Stimulated activated CD4-positive, alpha-beta T cell treated with anti-CD3 and anti-CD28 coated beads, Interleukin-15, amount 100 ng/mL, for 48 hours (primary cell): ENCODE measurements around the gene TMEM63C.
"Not testable (repeated sequence)": the region's sequence is repeated elsewhere in the genome, so short reads cannot be mapped to it uniquely, and the experiment has no call there.

Experiments
- DNase-seq, 2 donors: peaks; one replicate each; pipeline ENCODE4 v3.0.0-alpha.2; 2020; ENCODE audit warnings: low read depth in 2 of 2

TMEM63C gene

DNA sequence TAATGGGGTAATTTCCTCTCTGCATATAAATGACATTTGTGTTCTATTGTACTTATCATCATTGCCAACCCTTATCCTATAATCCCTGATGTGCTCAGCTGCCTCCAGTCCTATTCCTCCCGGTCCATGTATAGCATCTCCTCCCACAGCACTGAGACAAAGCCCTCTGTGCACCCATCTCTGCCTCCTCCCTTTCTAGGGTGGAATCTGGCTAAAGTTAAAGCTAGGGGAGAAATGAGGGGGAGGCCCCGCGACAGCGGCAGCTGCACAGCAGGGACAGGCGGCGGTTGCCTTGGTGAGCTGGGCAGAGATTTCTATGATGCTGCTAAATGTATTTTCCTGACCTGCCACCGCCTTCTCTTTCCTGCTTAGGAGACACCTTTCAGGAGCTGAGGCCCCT, 27.2 kb upstream of the TMEM63C start:
- no peak for DNase-seq

DNA sequence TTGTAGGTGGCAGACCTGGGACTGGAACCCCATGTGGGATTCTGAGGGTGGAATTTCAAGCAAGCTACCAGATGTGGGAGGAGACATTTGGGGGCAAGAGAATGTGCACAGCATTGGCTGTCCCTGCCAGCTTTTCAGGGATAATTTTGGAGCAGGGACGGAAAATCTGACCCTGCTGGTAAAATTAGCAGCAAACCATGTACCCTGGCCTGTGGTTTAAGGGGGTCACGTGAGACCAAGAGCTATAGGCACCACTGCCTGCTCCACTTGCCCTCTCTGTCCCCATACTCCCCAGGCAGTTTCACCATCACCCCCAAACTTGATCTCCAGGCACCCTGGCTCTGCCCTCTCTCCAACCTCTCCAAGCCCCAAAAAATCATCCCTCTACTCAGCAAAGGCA, 26.5 kb upstream of the TMEM63C start:
- no peak for DNase-seq

DNA sequence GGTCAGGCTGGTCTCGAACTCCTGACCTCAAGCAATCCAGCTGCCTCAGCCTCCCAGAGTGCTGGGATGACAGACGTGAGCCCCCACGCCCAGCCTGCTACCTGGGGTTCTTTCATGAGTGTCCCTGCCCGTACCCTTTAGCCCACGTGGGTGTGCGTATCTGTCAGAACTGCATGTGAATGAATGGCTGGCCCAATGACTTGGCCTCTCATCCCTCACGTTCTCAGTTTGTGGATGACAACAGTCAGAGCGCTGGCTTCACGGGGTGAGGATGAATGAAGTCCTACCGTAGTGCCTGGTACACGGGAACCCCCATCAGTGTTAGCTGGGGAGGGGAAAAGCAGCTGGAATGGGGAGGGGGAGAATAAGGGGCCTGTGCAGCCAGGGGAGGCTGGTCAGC, 23.9 kb upstream of the TMEM63C start:
- DNase-seq, result no peak

DNA sequence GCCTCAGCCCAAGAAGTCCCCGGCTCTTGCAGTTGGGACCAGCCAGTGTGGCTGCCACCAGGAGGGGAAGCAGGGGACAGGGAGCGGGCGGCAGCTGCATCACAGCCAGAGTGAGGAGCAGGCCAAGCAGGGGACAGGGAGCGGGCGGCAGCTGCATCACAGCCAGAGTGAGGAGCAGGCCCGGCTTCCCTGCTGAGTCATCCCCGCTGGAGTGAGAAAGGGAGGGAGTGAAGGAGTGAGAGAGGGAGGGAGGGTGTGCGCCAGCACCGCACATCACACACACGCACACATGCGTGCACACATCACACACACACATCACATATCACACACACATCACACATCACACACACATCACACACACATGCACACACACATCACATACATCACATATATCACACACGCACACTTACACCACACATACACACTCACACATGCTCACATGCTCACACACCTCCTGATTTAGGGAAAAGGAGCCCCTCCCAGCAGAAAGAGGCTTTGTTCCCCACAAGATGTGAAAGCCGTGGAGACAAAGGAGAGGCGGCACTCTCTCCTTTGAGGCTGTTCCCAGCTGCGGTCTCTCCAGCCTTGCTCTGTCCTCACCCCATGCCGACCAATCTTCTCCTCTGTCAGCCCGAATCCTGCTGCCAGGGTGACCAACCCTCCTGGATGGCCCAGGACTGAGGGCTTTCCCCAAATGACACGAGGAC, 23.3 kb upstream of the TMEM63C start:
- DNase-seq, result no peak

DNA sequence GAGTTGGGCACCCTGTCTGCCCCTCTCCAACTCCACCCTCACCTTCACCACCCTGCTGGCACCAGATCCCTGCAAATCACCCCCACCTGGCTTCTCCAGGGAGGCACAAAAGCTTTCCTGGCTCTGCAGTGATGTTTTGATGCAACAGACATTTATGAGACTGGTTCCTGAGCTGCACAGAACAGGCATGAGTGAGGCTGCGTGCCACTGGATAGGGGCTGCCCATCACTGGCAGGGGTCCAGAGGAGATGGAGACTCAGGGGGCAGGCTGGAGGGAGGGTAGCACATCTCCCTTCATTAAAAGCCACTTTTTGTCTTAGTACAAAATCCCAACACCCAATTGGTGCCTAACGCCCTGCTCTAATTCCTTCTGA, 22.7 kb upstream of the TMEM63C start:
- no peak for DNase-seq

DNA sequence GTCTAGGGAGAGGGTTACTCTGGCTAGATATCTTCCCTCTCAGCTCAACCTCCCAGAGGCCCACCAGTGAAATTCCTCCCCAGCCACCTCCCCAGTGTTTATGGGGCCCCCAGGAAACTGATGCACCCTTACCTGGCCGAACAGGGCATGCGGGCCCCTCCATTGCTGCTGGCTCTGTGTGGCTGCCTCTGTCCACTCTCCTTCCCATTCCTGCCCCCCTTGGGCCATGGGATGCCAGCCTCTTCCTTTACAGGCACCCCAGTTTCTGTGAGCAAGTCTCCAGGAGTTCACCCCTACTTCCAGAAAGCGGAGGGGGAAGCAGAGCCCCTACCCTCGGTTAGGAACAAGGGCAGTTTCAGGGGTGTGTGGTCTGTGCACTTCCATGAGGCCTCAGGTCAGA, 20.6 kb upstream of the TMEM63C start:
- DNase-seq, result no peak

DNA sequence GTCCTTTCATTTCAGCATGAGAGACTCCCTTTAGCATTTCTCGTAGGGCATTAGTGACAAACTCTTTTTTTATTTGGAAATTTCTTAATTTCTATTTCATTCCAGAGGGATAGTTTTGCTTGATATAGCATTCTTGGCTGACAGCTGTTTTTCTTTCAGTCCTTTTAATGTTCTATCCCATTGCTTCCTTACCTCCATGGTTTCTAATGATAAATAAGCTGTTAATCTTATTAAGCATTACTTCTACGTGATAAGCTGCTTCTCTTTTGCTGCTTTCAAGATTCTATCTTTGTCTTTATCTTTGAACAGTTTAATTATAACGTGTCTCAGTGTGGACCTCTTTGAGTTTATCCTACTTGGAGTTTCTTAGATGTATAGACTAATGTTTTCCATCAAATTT, 11.6 kb upstream of the TMEM63C start:
- DNase-seq, result no peak

DNA sequence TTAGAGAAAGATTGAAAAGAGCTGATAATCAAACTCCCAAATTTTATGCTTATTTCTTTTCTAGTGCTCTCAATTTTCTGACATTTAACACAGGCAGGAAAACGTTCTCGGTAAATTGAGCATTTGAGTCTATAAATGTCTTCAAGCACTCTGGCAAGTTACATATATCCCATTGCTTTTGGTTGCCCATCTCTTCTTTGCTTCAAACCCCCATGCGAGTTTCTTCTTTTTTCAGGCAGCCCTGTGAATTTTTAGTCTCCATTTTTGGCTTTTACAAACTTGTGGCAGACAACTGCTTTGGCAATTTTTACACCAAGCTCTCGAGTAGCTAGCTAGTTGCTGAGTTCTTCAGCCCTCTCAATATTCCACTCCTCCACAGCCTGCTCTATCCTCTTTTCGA, 8.7 kb upstream of the TMEM63C start:
- DNase-seq, result no peak

DNA sequence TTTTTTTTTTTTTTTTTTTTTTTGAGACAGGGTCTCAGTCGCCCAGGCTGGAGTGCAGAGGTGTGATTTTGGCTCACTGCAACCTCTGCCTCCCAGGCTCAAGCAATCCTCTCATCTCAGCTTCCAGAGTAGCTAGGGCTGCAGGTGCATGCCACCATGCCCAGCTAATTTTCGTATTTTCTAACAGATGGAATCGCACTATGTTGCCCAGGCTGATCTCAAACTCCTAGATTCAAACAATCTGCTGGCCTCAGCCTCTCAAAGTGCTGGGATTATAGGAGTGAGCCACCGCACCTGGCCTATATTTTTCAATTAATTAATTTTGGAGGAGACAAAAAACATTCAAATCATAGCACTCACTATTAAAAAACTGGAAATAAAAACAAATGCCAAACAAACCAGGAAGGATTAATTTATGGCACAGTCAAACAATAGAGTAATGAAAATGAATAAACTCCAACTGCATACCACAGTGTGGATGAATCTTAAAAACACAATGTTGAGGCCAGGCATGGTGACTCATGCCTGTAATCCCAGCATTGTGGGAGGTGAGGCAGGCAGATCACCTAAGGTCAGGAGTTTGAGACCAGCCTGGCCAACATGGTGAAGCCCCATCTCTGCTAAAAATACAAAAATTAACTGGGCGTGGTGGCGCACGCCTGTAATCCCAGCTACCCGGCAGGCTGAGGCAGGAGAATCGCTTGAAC, 7.5 kb upstream of the TMEM63C start:
- DNase-seq, result not testable (repeated sequence)

DNA sequence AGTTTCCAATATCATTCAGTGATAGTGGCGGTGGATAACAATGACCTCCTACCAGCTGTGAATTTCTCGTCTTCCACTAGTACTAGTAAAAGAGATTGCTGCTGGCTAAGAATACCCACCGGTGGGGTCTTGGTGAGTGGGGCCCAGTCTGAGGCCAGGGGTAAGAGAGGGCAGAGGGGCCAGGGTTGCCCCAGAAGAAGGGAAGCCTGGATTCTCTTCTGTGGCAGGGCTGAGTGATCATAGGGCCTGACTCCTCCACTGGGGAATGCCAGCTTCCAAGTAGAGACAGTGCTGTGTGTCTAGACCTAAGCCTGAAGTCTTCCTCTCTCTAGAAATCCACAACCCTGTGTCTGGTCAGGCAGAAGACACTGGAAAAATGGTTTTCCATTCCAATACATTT, 5.8 kb upstream of the TMEM63C start:
- DNase-seq, result no peak

DNA sequence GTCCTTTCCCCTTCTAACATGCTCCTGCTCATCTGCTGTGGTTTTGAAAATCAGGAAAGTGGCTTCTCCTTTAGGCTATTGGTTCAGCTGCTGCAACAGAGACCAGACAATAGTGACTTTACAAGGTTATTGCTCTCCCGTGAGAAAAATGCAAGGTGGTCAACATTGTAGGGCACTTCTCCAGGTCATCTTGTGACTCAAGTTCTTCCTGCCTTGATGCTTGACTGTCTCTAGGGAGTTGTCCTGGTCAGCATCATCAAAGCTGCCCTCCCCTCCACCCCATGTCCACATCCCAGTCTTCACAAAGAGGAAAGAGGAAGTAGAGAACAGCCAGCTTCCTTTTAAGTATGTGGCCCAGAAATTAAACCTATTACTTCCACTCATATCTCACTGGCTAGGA, 3.9 kb upstream of the TMEM63C start:
- no peak for DNase-seq

DNA sequence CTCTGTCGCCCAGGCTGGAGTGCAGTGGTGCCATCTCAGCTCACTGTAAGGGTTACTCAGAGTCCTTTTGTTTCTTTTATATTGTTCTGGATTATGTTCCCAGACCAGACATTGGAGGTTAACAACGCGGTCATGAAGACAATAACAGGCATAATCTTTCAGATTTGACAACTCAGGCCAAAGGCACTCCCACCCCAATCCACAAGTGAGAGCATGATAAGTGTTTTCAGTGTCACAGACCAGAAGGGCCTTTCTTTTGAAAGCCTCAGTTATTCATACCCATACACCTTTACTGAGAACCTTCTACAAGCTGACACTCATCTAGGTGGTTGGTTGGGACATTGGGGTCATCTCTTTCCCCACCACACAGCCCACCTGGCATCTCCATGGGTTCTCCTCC, 2.9 kb upstream of the TMEM63C start:
- no peak for DNase-seq

DNA sequence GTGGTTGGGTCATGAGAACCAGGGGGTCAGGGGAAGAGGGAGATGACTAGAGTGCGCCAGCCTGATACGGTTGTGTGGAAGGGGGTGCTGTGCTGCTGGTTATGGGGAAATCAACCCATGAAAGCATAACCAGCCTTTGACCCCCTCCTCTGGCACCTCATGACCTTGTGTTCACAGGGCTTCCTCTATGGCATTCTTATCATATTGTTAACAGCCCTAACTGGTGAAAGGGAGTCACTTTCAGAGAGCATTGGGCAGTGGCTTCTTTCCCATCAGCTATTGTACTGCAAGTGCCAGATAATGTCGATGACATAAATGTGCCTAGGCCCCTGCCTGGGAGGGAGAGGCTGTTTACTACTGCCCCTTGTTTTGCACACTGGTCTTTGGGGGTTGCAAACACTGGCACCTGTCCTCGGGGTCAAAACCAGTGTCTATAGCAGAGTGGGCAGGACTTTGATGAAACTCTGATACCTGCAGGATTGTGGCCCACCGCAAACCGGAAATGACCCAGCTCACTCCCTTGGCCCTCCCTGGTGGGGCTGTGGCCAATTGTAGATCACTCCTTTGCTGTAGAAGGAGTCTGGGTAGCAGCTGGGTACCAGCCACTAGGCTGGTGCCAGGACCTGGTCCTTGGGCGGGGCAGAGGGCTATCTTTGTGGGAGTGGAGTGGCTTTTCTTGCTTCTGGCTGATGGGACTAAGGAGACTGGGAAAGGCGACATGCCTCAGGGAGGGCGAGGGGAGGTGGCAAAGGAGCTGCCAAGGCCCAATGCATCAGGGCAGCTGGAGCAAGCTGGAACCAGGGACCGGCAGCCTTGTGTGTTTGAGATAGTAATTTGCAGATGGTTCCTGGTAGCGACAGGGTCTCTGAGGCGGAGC, 634 bp upstream of the TMEM63C start:
- DNase-seq, result no peak

DNA sequence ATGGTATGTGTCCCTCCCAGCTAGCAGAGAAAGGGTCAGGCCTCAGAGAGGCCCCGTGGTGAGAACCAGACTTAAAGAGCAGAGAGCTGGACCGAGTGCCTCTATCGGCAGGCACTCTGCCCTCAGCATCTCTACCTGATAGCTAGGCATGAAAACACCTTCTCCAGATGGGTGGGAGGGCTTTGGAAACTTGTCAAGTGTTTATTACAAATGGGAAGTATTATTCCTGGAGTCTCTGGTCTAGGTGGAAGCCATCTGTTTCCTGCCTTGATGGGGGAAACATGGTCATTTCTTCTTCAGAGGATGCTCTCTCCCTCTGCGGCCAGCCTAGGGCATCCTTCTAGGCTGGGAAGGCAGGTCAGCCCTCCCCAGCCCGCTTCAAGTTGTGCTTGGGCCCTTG, 2.3 kb downstream of the TMEM63C start:
- no peak for DNase-seq

DNA sequence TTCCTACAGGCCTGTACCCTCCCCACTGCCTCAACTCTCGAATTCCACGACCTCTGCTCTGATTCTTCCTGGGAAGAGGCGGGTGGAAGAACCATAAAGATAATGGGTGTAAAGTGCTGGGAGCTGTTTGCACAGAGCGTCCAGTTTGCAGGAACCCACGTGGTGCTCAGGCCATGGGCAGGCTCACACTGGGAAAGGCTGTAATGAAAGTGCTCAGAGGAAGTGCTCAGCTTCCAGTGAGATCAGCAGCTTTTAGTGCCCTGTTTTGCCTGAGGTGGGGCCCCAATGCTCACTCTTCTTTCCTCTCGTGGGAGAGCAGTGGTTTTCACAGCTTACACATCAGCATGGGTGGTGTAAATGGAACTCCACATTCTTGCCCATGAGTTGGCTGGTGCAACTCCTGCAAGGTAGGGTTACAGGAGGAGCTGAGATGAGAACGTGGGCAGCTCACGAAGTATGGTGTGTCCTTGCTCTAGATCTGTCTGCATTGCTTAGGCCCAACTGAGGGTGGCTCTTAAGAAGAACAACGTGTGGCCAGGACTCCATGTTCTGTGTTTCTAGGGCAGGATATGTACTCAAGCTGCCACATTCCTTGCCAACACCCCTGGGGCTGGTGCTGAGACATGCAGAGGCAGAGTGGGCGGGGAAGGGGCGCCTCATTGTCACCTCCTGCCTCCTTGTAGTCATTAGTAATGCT, 2.9 kb downstream of the TMEM63C start:
- no peak for DNase-seq

DNA sequence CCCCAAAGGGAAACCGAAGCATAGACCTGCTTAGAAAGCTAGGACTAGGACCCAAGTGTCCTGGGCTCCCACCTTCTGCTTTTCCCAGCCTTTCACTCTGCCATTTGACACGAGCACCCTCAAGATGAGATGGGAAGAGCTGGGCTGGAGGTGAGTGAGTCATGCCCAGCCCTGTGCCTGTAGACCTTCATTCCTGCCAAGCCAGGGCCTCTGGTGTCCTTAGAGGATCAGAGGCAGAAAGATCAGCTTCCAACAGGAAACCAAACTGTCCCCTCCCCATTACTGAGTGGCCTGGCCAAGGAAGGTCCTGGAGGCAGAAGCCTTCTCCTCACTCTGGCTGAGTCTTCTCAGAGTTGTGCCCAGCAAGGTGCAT, 3.5 kb downstream of the TMEM63C start:
- DNase-seq, result no peak

DNA sequence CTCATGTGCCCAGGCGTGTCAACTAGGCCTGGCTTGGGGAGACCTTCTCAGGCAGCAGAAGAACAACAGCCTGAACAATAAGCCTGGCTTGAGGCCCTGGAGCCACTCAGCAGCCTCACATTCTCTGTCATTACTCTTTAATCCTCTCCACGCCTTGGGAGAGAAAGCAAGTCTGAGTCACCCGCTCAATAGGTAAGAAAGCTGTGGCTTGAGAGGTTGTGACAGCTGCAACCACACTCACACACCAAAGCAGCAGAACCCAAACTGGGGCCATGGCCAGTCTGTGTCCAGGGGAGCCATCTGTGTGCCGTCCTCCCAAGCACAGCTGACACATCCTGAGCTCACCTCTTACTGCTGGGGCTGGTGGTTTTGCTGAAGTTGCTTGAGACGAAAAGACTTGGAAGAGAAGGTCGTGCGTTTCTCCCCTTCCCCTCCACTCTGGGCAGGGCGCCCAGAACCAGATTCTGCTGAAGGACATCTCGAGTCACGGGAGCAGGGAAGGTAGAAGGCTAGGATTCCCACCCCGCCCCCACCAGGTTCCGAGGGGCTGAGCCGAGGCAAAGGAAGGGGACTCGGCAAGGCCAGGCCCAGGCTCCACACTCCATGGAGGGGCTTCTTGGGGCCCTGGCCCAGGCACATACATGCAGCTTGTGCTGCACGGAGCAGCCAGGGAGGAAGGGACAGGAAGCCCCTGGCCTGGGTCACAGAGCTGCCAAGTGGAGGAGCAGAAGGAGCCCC, 5.5 kb downstream of the TMEM63C start:
- no peak for DNase-seq

DNA sequence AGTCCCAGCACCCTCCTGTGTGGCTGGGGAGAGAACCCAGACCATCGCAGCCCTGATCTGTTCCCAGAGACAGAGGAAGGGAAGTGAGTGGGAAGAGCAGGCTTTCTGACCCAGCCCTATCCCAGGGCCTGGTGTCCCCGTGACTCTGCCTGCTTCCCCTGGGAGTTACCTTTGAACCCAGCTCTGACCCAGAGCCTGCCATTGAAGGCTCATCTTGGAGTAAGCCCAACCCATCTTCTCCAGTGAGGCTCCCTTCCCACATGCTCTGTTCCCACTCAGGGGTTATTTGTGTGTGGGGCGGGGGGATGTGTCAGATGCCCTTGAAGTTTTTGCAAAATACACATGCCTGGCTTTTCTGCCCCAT, 6.0 kb downstream of the TMEM63C start:
- DNase-seq, result no peak

DNA sequence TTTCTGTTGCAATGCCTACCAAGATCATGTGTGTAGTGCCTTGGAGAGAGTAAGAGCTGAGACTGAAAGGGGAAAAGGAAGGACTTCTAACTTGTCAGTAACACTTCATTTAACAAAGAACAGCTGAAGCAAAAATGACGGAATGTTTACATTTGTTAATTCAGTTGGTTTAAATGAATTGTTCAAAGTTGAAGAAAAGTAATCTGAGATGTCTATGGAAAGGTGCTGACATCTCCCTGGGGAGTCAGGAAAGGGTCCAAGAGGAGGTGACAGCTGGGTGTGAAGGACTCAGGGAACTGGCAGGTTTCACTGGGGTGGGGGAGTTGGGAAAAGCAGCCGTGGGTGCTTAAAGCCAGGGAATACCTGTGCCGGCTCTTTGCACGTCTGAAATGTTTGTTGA, 7.9 kb downstream of the TMEM63C start:
- DNase-seq, result no peak

DNA sequence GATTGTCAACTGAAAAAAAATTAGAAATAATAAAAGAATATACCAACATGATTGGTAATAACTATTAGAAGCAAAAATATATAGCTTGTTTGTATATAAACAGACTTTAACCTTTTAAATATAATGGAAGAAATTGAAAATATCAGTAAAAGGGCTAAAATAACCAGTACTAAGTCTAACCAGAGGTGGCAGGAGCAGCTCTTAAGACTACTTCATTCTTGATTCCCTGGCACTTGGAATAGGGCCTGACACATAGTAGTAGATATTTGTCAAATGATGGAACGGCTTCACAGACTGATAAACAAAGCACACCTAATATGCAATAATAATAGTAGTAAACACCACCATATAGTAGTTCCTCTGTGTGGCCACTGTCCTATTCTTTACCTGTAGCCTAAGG, 9.4 kb downstream of the TMEM63C start:
- DNase-seq, result no peak

DNA sequence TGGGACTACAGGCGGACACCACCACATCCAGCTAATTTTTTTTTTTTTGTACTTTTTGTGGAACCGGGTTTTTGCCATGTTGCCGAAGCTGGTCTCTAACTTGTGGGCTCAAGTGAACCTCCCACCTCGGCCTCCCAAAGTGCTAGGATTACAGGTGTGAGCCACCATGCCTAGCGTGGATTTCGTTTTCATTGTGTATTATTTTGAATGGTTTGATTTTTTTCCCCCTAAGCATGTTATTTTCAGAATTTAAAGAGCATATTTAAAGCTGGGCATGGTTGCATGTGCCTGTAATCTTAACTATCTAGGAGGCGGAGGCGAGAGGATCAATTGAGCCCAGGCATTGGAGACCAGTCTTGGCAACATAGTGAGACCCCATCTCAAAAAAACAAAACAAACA, 13.1 kb downstream of the TMEM63C start:
- no peak for DNase-seq

DNA sequence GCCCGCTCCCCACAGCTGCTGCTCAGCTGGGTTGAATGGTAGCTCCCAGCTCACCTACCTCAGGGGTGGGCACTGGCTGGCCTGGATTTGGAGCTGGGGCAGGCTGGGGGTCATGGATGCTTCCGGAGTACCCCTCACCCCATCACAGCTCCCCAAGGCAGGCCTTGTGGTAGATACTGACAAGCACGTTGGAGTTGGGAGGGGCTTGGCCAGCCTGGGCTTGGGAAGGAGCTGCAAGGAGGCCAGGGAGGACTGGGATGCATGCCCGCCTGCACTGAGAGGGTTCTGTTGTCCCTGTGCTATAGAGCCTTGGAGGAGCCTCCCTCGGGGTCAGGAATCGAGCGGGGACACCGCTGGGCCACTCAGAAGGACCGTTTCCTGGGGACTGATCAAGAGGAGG, 14.2 kb downstream of the TMEM63C start:
- no peak for DNase-seq
